Measurements from ENCODE around the gene SUPV3L1. TPM values are rescaled to one million over a fixed set of nuclear protein-coding genes. Genes with fewer than 3 reads are reported as not detected.

SUPV3L1 gene
- total and polyA plus RNA-seq, 9 of the 15 experiments (the other 6 are each of a cell fraction or from before 2014, with no cell fraction given) = 45.2 to 156 (median 92.6) TPM

DNA sequence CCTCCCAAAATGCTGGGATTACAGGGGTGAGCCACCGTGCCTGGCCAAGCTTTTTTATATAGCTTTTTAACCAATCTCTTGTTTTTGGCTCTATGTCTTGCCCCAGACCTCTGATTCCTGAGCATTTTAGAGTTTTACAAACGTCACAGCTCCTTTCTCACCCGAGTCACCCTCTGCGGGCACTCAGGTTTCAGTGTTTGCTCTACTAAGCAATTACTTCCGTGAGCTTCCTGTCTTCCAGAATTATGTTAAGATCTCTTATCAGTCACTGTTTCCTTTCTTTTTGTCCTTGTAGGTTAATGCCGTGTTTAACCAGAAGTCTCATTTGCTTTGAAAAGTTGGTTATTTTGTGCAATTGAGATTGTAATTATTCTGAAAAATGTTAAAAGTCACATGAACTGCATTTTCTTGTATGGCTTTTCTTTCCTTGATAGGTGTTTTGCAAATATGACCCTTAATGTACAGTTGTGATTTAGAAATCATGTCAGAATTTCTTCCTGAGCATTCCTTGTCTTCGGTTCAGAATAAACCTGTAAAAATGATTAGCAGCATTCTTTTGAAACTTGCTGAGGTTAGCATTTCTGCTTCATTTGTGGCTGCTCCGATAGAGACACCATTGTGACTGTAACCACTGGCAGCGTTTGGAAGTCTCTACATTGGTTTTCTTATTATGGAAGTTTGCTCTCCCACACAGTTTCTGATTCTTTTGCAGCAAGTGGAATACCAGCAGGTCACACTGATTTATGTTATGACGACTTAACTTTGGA lies 35.6 kb downstream of the SUPV3L1 start (continued):
- TF ChIP-seq ZNF592 (IDR thresholded peaks at IDR 0.05) (0 out of 2 replicates have a peak, but pooled peaks have one; percentile 40), SREBF2 (CRISPR knock-in tag; IDR thresholded peaks at IDR 0.05) (no peak), DDX20 (tag; IDR thresholded peaks at IDR 0.05; ENCODE audit: low read depth) (peak; percentile 29; the same call in 1 of the 2 replicates), FOXM1 (IDR thresholded peaks at IDR 0.05; ENCODE audit: low read depth) (no peak), FOXM1 (CRISPR knock-in tag; IDR thresholded peaks at IDR 0.05; ENCODE audit: low read depth) (no peak), MEF2D (tag; conservative IDR thresholded peaks at IDR 0.05; ENCODE audit: low read depth) (0 out of 2 replicates have a peak, but pooled peaks have one; percentile 12), CHCHD3 (CRISPR knock-in tag; IDR thresholded peaks at IDR 0.05) (no peak), NCOA2 (IDR thresholded peaks at IDR 0.05; ENCODE audit: partially characterized antibody in 2 of 2) (no peak), ZNF175 (CRISPR knock-in tag; IDR thresholded peaks at IDR 0.05; ENCODE audit: low read depth) (peak; percentile 23; the same call in 1 of the 2 replicates), HCFC1 (IDR thresholded peaks at IDR 0.05; ENCODE audit: low read depth, low read length) (no peak), SAFB (IDR thresholded peaks at IDR 0.05; ENCODE audit: borderline replicate concordance, low read depth, low read length) (no peak), LARP7 (IDR thresholded peaks at IDR 0.05) (no peak), BACH1 (tag; IDR thresholded peaks at IDR 0.05) (peak; percentile 43; the same call in 1 of the 2 replicates), SMARCE1 (IDR thresholded peaks at IDR 0.05) (peak; percentile 39; the same call in 1 of the 2 replicates), DNMT1 (IDR thresholded peaks at IDR 0.05) (no peak), MAFF (IDR thresholded peaks at IDR 0.05; ENCODE audit: low read length) (peak; percentile 96), SMAD1 (IDR thresholded peaks at IDR 0.05; ENCODE audit: low read depth, low read length, partially characterized antibody) (no peak), TAF7 (tag; IDR thresholded peaks at IDR 0.05) (no peak), MAFK (IDR thresholded peaks at IDR 0.05; ENCODE audit: low read length) (peak; percentile 96), ETV1 (tag; conservative IDR thresholded peaks at IDR 0.05; ENCODE audit: low read depth) (peak; percentile 78), ZNF316 (IDR thresholded peaks at IDR 0.05) (peak; percentile 96), GABPA (tag; conservative IDR thresholded peaks at IDR 0.05; ENCODE audit: low read depth) (peak; percentile 51)

All from K562 (cell line).